Uterus (tissue), 2 donors: Measurements from ENCODE around the gene CCDC91.

Experiments
- POLR2A ChIP-seq, 2 donors: fragments of 450-650 bp; IDR thresholded peaks; one replicate each; pipeline ENCODE4 v1.6.1; 2016; ENCODE audit warnings: antibody characterized with exemption in 2 of 2, mild to moderate bottlenecking in 1 of 2, moderate library complexity in 1 of 2
- TF ChIP-seq, protein P1 (sequence below), 4 experiments: fragments of 200-600 bp in 2 of 4; fragments of 450-650 bp in 2 of 4; sonication (generic) in 2 of 4; IDR thresholded peaks; one replicate each; pipeline ENCODE4 v1.5.1; 2016 to 2019; ENCODE audit warnings: antibody characterized with exemption in 4 of 4, mild to moderate bottlenecking in 2 of 4, moderate library complexity in 1 of 4

GRCh38 chr12:28218875-28219274, 28.6 kb downstream of the CCDC91 start:
- TF ChIP-seq, protein P1, sequence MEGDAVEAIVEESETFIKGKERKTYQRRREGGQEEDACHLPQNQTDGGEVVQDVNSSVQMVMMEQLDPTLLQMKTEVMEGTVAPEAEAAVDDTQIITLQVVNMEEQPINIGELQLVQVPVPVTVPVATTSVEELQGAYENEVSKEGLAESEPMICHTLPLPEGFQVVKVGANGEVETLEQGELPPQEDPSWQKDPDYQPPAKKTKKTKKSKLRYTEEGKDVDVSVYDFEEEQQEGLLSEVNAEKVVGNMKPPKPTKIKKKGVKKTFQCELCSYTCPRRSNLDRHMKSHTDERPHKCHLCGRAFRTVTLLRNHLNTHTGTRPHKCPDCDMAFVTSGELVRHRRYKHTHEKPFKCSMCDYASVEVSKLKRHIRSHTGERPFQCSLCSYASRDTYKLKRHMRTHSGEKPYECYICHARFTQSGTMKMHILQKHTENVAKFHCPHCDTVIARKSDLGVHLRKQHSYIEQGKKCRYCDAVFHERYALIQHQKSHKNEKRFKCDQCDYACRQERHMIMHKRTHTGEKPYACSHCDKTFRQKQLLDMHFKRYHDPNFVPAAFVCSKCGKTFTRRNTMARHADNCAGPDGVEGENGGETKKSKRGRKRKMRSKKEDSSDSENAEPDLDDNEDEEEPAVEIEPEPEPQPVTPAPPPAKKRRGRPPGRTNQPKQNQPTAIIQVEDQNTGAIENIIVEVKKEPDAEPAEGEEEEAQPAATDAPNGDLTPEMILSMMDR (IDR thresholded peaks at IDR 0.05): no peak
- no peak for TF ChIP-seq POLR2A (IDR thresholded peaks at IDR 0.05)
